Measurements from ENCODE around the gene GABRB1. TPM values are rescaled to one million over a fixed set of nuclear protein-coding genes. Genes with fewer than 3 reads are reported as not detected.

The GABRB1 gene
- total RNA-seq, 1 experiment from 2014 or later: not detected

DNA sequence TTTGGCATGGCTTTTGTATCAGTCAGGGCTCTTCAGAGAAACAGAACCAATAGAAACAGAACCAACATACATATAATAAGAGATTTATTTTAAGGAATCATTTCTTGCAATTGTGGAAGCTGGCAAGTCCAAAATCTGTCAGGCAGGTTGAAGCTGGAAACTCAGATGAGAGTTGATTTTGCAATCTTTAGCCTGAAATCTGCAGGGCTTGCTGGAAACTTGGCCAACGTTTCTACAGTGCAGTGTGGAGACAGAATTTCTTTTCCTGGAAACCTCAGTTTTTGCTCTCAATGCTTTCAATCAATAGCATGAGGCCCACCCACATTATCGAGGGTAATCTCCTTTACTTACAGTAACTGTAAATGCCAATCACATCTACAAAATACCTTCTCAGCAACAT, 386.8 kb downstream of the GABRB1 start:
- POLR2A ChIA-PET: no interaction called here

DNA sequence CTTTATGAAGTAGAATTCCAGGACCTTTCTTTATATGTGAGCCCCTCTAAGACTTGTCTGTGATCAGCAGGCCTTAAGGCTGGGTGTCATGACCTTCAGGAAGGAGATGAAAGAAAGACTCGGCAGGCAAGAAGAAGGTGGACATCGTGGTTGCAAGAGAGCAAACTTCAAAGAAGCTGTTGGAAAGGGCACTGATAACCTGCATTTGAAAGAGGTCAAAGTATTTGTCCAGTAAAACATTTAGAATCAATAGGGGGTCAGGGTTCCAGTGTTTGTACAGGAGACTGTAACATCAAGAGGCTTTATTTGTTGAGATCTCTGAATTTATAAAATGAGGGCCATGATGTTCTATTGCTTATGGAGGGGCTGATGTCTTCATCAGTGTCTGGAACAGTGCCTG, 387.9 kb downstream of the GABRB1 start:
- Histone ChIP-seq H3K4me2 (ENCODE audit: low read length) (no peak overlapping the region), H3K9me2 (ENCODE audit: insufficient read depth) (no peaks in the 10 kb centered on the region), H3K4me3 (replicated peaks in 1 of 2; ENCODE audit: low read depth in 1 of 2, low read length in 2 of 2) (no peak overlapping the region), H3K9me3 (ENCODE audit: control insufficient read depth in 1 of 2, insufficient read depth in 1 of 2, low read depth in 1 of 2, low read length in 2 of 2) (no peaks in the 10 kb centered on the region), H3K4me1 (ENCODE audit: control insufficient read depth in 1 of 2, insufficient read depth in 2 of 2, low read length in 2 of 2) (no peaks in the 10 kb centered on the region), H3K27me3 (ENCODE audit: insufficient read depth, low read length) (peaks cover 5% of the 10 kb centered on the region; the same call in 1 of the 2 replicates), H3K36me3 (ENCODE audit: control insufficient read depth in 1 of 2, insufficient read depth in 2 of 2, low read length in 2 of 2) (no peaks in the 10 kb centered on the region), H2AFZ (ENCODE audit: low read depth, low read length, poor library complexity, severe bottlenecking) (no peak overlapping the region), H3K79me2 (ENCODE audit: insufficient read depth, low read length) (no peaks in the 10 kb centered on the region), H3K9ac (ENCODE audit: low read length) (no peak overlapping the region), H4K20me1 (ENCODE audit: insufficient read depth) (no peaks in the 10 kb centered on the region), H3K27ac (ENCODE audit: low read depth, low read length) (no peak overlapping the region)
- no peak for TF ChIP-seq JUND (IDR thresholded peaks at IDR 0.05)
- TF ChIP-seq ZNF274 (IDR thresholded peaks at IDR 0.05; ENCODE audit: low read depth, low read length): no peak
- TF ChIP-seq ELF1 (IDR thresholded peaks at IDR 0.05; ENCODE audit: borderline replicate concordance, low read depth): no peak
- TF ChIP-seq EGR1 (IDR thresholded peaks at IDR 0.05; ENCODE audit: low read depth): no peak
- no peak for TF ChIP-seq SRF (IDR thresholded peaks at IDR 0.05; ENCODE audit: low read depth)
- TF ChIP-seq, protein P1, sequence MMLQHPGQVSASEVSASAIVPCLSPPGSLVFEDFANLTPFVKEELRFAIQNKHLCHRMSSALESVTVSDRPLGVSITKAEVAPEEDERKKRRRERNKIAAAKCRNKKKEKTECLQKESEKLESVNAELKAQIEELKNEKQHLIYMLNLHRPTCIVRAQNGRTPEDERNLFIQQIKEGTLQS (IDR thresholded peaks at IDR 0.05): no peak
- TF ChIP-seq CBX3 (IDR thresholded peaks at IDR 0.05; ENCODE audit: low read depth): no peak
- no peak for TF ChIP-seq EZH2phosphoT487 (IDR thresholded peaks at IDR 0.05; ENCODE audit: borderline replicate concordance)
- TF ChIP-seq POLR2AphosphoS5 (IDR thresholded peaks at IDR 0.05; ENCODE audit: low read depth, low read length): no peak
- TF ChIP-seq SIN3A (IDR thresholded peaks at IDR 0.05; ENCODE audit: low read depth): no peak
- TF ChIP-seq RAD21 (IDR thresholded peaks at IDR 0.05; ENCODE audit: low read depth): no peak
- no peak for TF ChIP-seq CEBPB (IDR thresholded peaks at IDR 0.05; ENCODE audit: low read depth)
- TF ChIP-seq SP1 (IDR thresholded peaks at IDR 0.05; ENCODE audit: low read depth): no peak
- no peak for TF ChIP-seq FOSL1 (IDR thresholded peaks at IDR 0.05; ENCODE audit: low read depth)
- TF ChIP-seq, protein P2, sequence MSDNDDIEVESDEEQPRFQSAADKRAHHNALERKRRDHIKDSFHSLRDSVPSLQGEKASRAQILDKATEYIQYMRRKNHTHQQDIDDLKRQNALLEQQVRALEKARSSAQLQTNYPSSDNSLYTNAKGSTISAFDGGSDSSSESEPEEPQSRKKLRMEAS (IDR thresholded peaks at IDR 0.05): no peak
- no peak for TF ChIP-seq EZH2 (IDR thresholded peaks at IDR 0.05)
- no peak for TF ChIP-seq YY1 (IDR thresholded peaks at IDR 0.05; ENCODE audit: extremely low read depth, insufficient replicate concordance, low read depth, low read length)
- TF ChIP-seq, protein P3, sequence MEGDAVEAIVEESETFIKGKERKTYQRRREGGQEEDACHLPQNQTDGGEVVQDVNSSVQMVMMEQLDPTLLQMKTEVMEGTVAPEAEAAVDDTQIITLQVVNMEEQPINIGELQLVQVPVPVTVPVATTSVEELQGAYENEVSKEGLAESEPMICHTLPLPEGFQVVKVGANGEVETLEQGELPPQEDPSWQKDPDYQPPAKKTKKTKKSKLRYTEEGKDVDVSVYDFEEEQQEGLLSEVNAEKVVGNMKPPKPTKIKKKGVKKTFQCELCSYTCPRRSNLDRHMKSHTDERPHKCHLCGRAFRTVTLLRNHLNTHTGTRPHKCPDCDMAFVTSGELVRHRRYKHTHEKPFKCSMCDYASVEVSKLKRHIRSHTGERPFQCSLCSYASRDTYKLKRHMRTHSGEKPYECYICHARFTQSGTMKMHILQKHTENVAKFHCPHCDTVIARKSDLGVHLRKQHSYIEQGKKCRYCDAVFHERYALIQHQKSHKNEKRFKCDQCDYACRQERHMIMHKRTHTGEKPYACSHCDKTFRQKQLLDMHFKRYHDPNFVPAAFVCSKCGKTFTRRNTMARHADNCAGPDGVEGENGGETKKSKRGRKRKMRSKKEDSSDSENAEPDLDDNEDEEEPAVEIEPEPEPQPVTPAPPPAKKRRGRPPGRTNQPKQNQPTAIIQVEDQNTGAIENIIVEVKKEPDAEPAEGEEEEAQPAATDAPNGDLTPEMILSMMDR (IDR thresholded peaks at IDR 0.05 in 2 of 3, conservative IDR thresholded peaks at IDR 0.05 in 1 of 3; ENCODE audit: borderline replicate concordance in 1 of 3, insufficient read depth in 1 of 3, low read depth in 2 of 3, low read length in 2 of 3): no peak
- intact Hi-C loops (cut with micrococcal nuclease): no loop called here
- ChIA-PET CTCF (no interaction called here), POLR2A (no interaction called here), RAD21 (ENCODE audit: low non-redundant PET in 1 of 2, low total read pairs in 2 of 2, uncharacterized antibody in 2 of 2, unreplicated experiment in 2 of 2) (no interaction called here)
- DNase-seq (ENCODE audit: low read depth, low spot score): no peak
- BruUV-seq (replicated peaks): no TSS peak
- ATAC-seq: no peak

More for the DNA sequence above, 386.8 kb downstream of the GABRB1 start:
- H3K9me3 ChIP-seq (ENCODE audit: control insufficient read depth in 1 of 2, insufficient read depth in 1 of 2, low read depth in 1 of 2, low read length in 2 of 2): no peaks in the 10 kb centered on the region
- no peak overlapping the region for H3K4me3 ChIP-seq (replicated peaks in 1 of 2; ENCODE audit: low read depth in 1 of 2, low read length in 2 of 2)
- TF ChIP-seq YY1 (IDR thresholded peaks at IDR 0.05; ENCODE audit: extremely low read depth, insufficient replicate concordance, low read depth, low read length): no peak
- TF ChIP-seq FOSL1 (IDR thresholded peaks at IDR 0.05; ENCODE audit: low read depth): no peak
- TF ChIP-seq POLR2A (IDR thresholded peaks at IDR 0.05; ENCODE audit: borderline replicate concordance, extremely low read depth, insufficient read depth, insufficient read length): no peak
- no peak for TF ChIP-seq RAD21 (IDR thresholded peaks at IDR 0.05; ENCODE audit: low read depth)
- TF ChIP-seq TCF7L2 (IDR thresholded peaks at IDR 0.05; ENCODE audit: borderline replicate concordance, extremely low read depth, insufficient read depth, insufficient read length): no peak
- H3K4me2 ChIP-seq (ENCODE audit: low read length): no peak overlapping the region
- no peaks in the 10 kb centered on the region for H3K9me2 ChIP-seq (ENCODE audit: insufficient read depth)
- H3K27ac ChIP-seq (ENCODE audit: low read depth, low read length): no peak overlapping the region
- H3K79me2 ChIP-seq (ENCODE audit: insufficient read depth, low read length): no peaks in the 10 kb centered on the region
- H3K9ac ChIP-seq (ENCODE audit: low read length): no peak overlapping the region
- ATAC-seq (no peak), DNase-seq (ENCODE audit: low read depth, low spot score) (no peak)
- H3K4me1 ChIP-seq (ENCODE audit: control insufficient read depth in 1 of 2, insufficient read depth in 2 of 2, low read length in 2 of 2): no peaks in the 10 kb centered on the region
- no TSS peak for BruUV-seq (replicated peaks)
- H2AFZ ChIP-seq (ENCODE audit: low read depth, low read length, poor library complexity, severe bottlenecking): no peak overlapping the region
- H3K27me3 ChIP-seq (ENCODE audit: insufficient read depth, low read length): peaks cover 5% of the 10 kb centered on the region; the same call in 1 of the 2 replicates
- H4K20me1 ChIP-seq (ENCODE audit: insufficient read depth): no peaks in the 10 kb centered on the region
- ChIA-PET RAD21 (ENCODE audit: low non-redundant PET in 1 of 2, low total read pairs in 2 of 2, uncharacterized antibody in 2 of 2, unreplicated experiment in 2 of 2) (no interaction called here), CTCF (no interaction called here)
- no peaks in the 10 kb centered on the region for H3K36me3 ChIP-seq (ENCODE audit: control insufficient read depth in 1 of 2, insufficient read depth in 2 of 2, low read length in 2 of 2)
- intact Hi-C loops (cut with micrococcal nuclease): no loop called here

All from HCT116 (cell line).